ENCODE results near the gene ARAF. TPM values are rescaled to one million over a fixed set of nuclear protein-coding genes. Genes with fewer than 3 reads are reported as not detected.

The ARAF gene
- polyA plus RNA-seq, 3 donors, result 49.7 to 105 (median 68.6) TPM

- no peaks in the 10 kb centered on the region for H3K4me1 ChIP-seq (ENCODE audit: control insufficient read depth in 1 of 2, insufficient read depth in 2 of 2, low read length in 2 of 2)
- no peak overlapping the region for H3K9ac ChIP-seq (ENCODE audit: insufficient read depth, low read length, poor library complexity, severe bottlenecking)
- H3K4me1 Mint-ChIP-seq, result no peaks in the 10 kb centered on the region
- no peaks in the 10 kb centered on the region for H4K20me1 ChIP-seq (ENCODE audit: insufficient read depth, low read length)
- no peak overlapping the region for H2AFZ ChIP-seq (ENCODE audit: insufficient read depth, low read depth, low read length, poor library complexity, severe bottlenecking)
- H3K36me3 Mint-ChIP-seq, result no peaks in the 10 kb centered on the region
- no peak overlapping the region for H3K4me3 Mint-ChIP-seq
- no peak overlapping the region for H3K27ac ChIP-seq (ENCODE audit: low read depth in 1 of 2, low read length in 2 of 2)
- H3K79me2 ChIP-seq (ENCODE audit: insufficient read depth, low read length), result no peaks in the 10 kb centered on the region
- H3K36me3 ChIP-seq (replicated peaks in 1 of 2; ENCODE audit: control insufficient read depth in 1 of 2, insufficient read depth in 2 of 2, low read length in 2 of 2), result no peaks in the 10 kb centered on the region
- peaks cover 0 to 3% (median 0%) of the 10 kb centered on the region in 7 donors for H3K9me3 Mint-ChIP-seq
- DNase-seq, result peak in 1 of 3 donors; percentile 5
- intact Hi-C loops (cut with micrococcal nuclease), result no loop called here
- no CpG with 5 or more reads among the region's 6 CpGs for WGBS (ENCODE audit: insufficient coverage)
- no peak overlapping the region for H3K27ac Mint-ChIP-seq
- no peak overlapping the region for H3K4me3 ChIP-seq (replicated peaks in 1 of 3; ENCODE audit: low read depth in 2 of 3, low read length in 3 of 3)
- H3K9me3 ChIP-seq (replicated peaks in 1 of 2; ENCODE audit: control insufficient read depth in 1 of 2, insufficient read depth in 1 of 2, low read length in 2 of 2), result no peaks in the 10 kb centered on the region
- H3K4me2 ChIP-seq (replicated peaks; ENCODE audit: extremely low read depth, low read length, poor library complexity, severe bottlenecking), result no peak overlapping the region
- H3K27me3 ChIP-seq (ENCODE audit: control insufficient read depth in 2 of 2, insufficient read depth in 2 of 2, low read length in 2 of 2), result no peaks in the 10 kb centered on the region
- TF ChIP-seq, protein P1, sequence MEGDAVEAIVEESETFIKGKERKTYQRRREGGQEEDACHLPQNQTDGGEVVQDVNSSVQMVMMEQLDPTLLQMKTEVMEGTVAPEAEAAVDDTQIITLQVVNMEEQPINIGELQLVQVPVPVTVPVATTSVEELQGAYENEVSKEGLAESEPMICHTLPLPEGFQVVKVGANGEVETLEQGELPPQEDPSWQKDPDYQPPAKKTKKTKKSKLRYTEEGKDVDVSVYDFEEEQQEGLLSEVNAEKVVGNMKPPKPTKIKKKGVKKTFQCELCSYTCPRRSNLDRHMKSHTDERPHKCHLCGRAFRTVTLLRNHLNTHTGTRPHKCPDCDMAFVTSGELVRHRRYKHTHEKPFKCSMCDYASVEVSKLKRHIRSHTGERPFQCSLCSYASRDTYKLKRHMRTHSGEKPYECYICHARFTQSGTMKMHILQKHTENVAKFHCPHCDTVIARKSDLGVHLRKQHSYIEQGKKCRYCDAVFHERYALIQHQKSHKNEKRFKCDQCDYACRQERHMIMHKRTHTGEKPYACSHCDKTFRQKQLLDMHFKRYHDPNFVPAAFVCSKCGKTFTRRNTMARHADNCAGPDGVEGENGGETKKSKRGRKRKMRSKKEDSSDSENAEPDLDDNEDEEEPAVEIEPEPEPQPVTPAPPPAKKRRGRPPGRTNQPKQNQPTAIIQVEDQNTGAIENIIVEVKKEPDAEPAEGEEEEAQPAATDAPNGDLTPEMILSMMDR (IDR thresholded peaks at IDR 0.05), result no peak
- H3K27me3 Mint-ChIP-seq (ENCODE audit: low read depth in 3 of 3), result peaks cover 0 to 7% (median 0%) of the 10 kb centered on the region in 3 donors
Measured at GRCh38 chrX:47530049-47530448, 31.0 kb upstream of the ARAF start.

DNA sequence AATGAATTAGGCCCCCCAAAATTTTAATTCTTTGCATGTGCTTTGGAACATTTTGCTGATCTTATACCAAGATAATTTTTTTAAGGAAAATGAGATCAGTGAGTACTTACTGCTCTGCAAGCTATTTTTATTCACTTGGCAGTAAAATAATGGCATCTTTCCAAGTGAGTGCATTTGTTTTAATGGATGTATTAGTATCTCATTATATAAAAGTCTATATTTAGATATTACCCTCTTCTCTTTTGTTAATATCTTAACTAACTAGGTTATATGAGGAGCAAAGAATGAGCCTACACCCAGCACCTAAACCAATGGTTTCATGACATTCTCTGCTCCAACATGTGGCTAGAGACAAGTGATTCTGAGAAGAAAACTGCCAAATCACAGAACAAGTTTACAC lies 21.1 kb upstream of the ARAF start:
- H3K27ac ChIP-seq (ENCODE audit: low read depth in 1 of 2, low read length in 2 of 2), result no peak overlapping the region
- no peaks in the 10 kb centered on the region for H3K36me3 ChIP-seq (replicated peaks in 1 of 2; ENCODE audit: control insufficient read depth in 1 of 2, insufficient read depth in 2 of 2, low read length in 2 of 2)
- no peaks in the 10 kb centered on the region for H3K79me2 ChIP-seq (ENCODE audit: insufficient read depth, low read length)
- no peak for DNase-seq
- H2AFZ ChIP-seq (ENCODE audit: insufficient read depth, low read depth, low read length, poor library complexity, severe bottlenecking), result no peak overlapping the region
- intact Hi-C loops (cut with micrococcal nuclease), result no loop called here
- peaks cover 0 to 3% (median 0%) of the 10 kb centered on the region in 7 donors for H3K9me3 Mint-ChIP-seq
- H3K9ac ChIP-seq (ENCODE audit: insufficient read depth, low read length, poor library complexity, severe bottlenecking), result no peak overlapping the region
- H3K4me1 Mint-ChIP-seq, result peaks cover 7% of the 10 kb centered on the region
- no peaks in the 10 kb centered on the region for H3K36me3 Mint-ChIP-seq
- no peaks in the 10 kb centered on the region for H3K27me3 ChIP-seq (ENCODE audit: control insufficient read depth in 2 of 2, insufficient read depth in 2 of 2, low read length in 2 of 2)
- H3K4me3 Mint-ChIP-seq, result no peak overlapping the region
- no peak overlapping the region for H3K4me2 ChIP-seq (replicated peaks; ENCODE audit: extremely low read depth, low read length, poor library complexity, severe bottlenecking)
- H4K20me1 ChIP-seq (ENCODE audit: insufficient read depth, low read length), result no peaks in the 10 kb centered on the region
- no peaks in the 10 kb centered on the region for H3K9me3 ChIP-seq (replicated peaks in 1 of 2; ENCODE audit: control insufficient read depth in 1 of 2, insufficient read depth in 1 of 2, low read length in 2 of 2)
- H3K27ac Mint-ChIP-seq, result no peak overlapping the region
- H3K4me1 ChIP-seq (ENCODE audit: control insufficient read depth in 1 of 2, insufficient read depth in 2 of 2, low read length in 2 of 2), result peaks cover 0 to 2% of the 10 kb centered on the region in 2 donors
- peaks cover 0 to 14% (median 0%) of the 10 kb centered on the region in 3 donors for H3K27me3 Mint-ChIP-seq (ENCODE audit: low read depth in 3 of 3)
- H3K4me3 ChIP-seq (replicated peaks in 1 of 3; ENCODE audit: low read depth in 2 of 3, low read length in 3 of 3), result no peak overlapping the region
- TF ChIP-seq, protein P1 (IDR thresholded peaks at IDR 0.05), result no peak

Measured in CD14-positive monocyte (primary cell).